ENCODE data around the gene VSTM2B. TPM values are rescaled to one million over a fixed set of nuclear protein-coding genes. Genes with fewer than 3 reads are reported as not detected.

VSTM2B gene
- total and polyA plus RNA-seq, 11 donors: not detected

DNA sequence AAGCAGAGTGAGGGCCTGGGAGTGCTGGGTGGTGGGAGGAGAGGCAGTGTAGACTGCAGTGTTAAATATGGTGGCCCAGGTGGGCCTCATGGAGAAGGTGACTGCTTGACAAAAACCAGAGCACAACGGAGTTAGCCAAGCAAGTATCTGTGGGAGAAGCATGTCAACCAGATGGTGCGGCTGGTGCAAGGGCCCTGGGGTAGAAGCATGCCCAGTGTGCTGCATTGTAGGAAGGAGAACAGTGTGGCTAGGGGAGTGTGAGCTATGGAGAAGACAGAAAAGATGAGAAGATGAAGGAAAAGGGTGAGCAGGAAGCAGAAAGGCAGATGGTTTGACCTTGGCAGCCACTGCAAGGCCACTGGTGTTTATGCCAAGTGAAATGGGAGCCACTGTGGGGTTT lies 2.2 kb upstream of the VSTM2B start:
- no peak for TF ChIP-seq POLR2A (IDR thresholded peaks at IDR 0.05)
- TF ChIP-seq, protein P1, sequence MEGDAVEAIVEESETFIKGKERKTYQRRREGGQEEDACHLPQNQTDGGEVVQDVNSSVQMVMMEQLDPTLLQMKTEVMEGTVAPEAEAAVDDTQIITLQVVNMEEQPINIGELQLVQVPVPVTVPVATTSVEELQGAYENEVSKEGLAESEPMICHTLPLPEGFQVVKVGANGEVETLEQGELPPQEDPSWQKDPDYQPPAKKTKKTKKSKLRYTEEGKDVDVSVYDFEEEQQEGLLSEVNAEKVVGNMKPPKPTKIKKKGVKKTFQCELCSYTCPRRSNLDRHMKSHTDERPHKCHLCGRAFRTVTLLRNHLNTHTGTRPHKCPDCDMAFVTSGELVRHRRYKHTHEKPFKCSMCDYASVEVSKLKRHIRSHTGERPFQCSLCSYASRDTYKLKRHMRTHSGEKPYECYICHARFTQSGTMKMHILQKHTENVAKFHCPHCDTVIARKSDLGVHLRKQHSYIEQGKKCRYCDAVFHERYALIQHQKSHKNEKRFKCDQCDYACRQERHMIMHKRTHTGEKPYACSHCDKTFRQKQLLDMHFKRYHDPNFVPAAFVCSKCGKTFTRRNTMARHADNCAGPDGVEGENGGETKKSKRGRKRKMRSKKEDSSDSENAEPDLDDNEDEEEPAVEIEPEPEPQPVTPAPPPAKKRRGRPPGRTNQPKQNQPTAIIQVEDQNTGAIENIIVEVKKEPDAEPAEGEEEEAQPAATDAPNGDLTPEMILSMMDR (IDR thresholded peaks at IDR 0.05): no peak
- no peak overlapping the region for H3K27ac ChIP-seq
- no peak for ATAC-seq
- intact Hi-C loops (cut with DNase I): loop anchor here in 1 of 10 donors (10.0 kb wide), 1 partner anchor 229 kb away; no protein-coding TSS in a partner anchor
- WGBS, 4 donors: 77 to 82% (median 80%) methylated on average over 2 of the region's 2 CpGs
- H3K4me3 ChIP-seq: no peak overlapping the region
- H3K36me3 ChIP-seq: no peaks in the 10 kb centered on the region
- peaks cover 0 to 42% (median 24%) of the 10 kb centered on the region in 12 donors for H3K4me1 ChIP-seq
- H3K9me3 ChIP-seq: no peaks in the 10 kb centered on the region
- peaks cover 48 to 95% (median 64%) of the 10 kb centered on the region in 9 donors for H3K27me3 ChIP-seq
- DNase-seq: peak in 1 of 5 donors; percentile 28

DNA sequence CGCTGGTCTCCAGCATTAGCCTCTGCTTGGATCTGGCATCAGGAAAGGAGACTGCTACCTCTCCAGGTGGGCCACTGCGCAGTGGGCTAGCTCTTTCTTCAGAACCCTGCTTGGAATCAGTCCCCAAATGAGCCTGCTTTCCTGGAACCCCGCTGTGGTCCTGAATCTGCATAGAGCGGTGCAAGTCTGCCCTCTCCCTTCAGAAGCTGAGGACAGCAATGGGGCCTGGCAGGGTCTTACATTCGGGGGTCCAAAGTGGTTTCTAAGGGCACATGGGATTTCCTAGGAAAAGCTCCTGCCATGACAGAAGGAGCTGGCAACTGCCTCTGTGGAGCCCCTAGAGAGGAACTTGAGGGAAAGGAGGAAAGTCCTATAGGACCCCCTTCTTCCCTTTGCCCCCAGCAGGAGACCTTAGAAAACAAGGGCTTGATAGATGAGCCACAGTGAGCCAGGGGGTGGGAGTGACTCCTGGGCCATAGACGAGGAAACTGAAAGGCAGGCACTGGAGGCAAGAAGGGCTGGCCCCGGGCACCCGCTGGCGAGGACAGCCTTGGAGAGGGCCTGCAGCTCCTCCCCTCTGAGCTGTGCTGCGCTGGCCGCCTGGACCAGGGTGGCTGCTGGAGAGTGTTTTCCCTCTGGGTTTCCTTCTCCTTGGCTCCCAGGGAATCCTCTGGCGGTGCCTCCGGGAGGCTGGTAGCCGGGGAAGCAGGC lies 1.4 kb upstream of the VSTM2B start:
- no peaks in the 10 kb centered on the region for H3K9me3 ChIP-seq
- WGBS, 4 donors: 4 to 7% (median 6%) methylated on average over 11 to 14 of the region's 14 CpGs
- H3K27ac ChIP-seq: no peak overlapping the region
- no peaks in the 10 kb centered on the region for H3K36me3 ChIP-seq
- intact Hi-C loops (cut with DNase I): loop anchor here in 1 of 10 donors (10.0 kb wide), 1 partner anchor 230 kb away; no protein-coding TSS in a partner anchor
- no peak for ATAC-seq
- peak in 2 of 5 donors; percentile 16 to 56 for DNase-seq
- H3K27me3 ChIP-seq: peaks cover 56 to 96% (median 72%) of the 10 kb centered on the region in 9 donors
- H3K4me3 ChIP-seq: no peak overlapping the region
- no peak for TF ChIP-seq POLR2A (IDR thresholded peaks at IDR 0.05)
- TF ChIP-seq, protein P1 (IDR thresholded peaks at IDR 0.05): no peak
- peaks cover 0 to 50% (median 26%) of the 10 kb centered on the region in 12 donors for H3K4me1 ChIP-seq

DNA sequence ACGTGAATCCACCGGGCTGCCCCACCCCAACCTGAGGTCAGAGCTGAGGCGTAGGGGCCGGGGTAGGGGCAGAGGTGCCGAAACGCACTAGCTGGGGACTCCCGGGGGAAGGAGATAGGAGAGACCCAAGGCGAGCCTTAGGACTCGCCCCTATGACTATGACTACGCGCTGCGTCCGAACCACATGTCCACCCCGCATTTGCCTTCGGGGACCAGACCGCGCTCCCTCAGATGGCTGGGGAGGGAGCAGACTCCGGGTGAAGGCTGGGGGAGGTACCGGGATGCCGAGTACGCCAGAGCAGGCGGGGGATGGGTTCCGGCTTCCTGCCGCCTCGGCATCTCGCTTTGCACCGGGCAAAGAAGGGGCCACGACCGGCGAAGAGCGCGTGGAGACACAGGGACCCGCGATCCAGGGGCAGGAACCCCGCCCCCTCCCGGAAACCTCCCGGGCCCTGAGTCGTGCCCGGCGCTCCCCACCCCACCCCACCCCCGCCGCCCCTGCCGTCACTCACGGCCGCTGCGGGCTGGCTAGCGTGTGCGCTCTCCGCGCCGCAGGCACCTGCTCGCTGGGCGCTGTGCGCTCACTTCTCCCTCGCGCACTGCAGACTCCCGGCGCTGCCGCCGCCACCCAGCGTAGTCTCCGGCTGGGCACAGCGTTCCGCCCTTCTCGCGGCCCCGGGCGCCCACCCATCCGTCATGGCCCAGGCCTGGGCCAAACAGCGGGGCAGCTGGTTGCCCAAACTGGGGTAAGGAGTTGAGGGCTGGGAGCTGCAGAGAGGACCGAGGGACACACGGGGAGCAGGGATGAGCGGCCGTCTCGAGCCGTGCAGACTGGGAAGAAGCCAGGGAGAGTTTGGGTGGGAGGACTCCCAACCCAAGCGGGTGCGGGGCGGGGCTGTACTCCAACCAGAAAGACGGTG lies 622 bp upstream of the VSTM2B start:
- Histone ChIP-seq H3K36me3 (no peaks in the 10 kb centered on the region), H3K9me3 (no peaks in the 10 kb centered on the region), H3K4me3 (peak overlapping the region in 7 of 12 donors; percentile 5 to 40 (median 21)), H3K27me3 (peaks cover 64 to 96% (median 80%) of the 10 kb centered on the region in 9 donors), H3K4me1 (peaks cover 0 to 58% (median 26%) of the 10 kb centered on the region in 12 donors), H3K27ac (no peak overlapping the region)
- WGBS, 4 donors: 0 to 3% (median 1%) methylated on average over 17 to 80 of the region's 80 CpGs
- no peak for ATAC-seq
- peak in 2 of 5 donors; percentile 9 to 49 for DNase-seq
- TF ChIP-seq, protein P1 (IDR thresholded peaks at IDR 0.05): no peak
- TF ChIP-seq POLR2A (IDR thresholded peaks at IDR 0.05): no peak
- intact Hi-C loops (cut with DNase I): loop anchor here in 1 of 10 donors (10.0 kb wide), 1 partner anchor 230 kb away; no protein-coding TSS in a partner anchor

All from heart left ventricle (tissue), 16 donors.